Activated naive CD8-positive, alpha-beta T cell treated with anti-CD3 and anti-CD28 coated beads, Interleukin-2, amount 10 ng/mL, durations not matched to agents 7 days and 5 days (primary cell): Measurements from ENCODE around the gene TLR9. TPM values are rescaled to one million over a fixed set of nuclear protein-coding genes. Genes with fewer than 3 reads are reported as not detected.
"Not testable (repeated sequence)": the region's sequence is repeated elsewhere in the genome, so short reads cannot be mapped to it uniquely, and the experiment has no call there.

Experiments
- ATAC-seq: fragments of 150-1000 bp; cut with Tn5 transposase; one replicate; pipeline ENCODE4 v1.10.0; 2021; ENCODE audit warnings: low read depth, moderate library complexity
- POLR2A ChIA-PET: fragments of 350-600 bp; sonication (Branson Sonifier 250); formaldehyde crosslinking; loops from one replicate; lab custom pipeline; 2021; ENCODE audit warnings: antibody characterized with exemption; lab: Charles Lee
- DNase-seq: peaks from one replicate; pipeline ENCODE4 v3.0.0; 2021
- H3K27ac Mint-ChIP-seq: one replicate; pipeline ENCODE4 v1.8.0; 2022; ENCODE audit warnings: mild to moderate bottlenecking, mixed read lengths
- H3K27me3 Mint-ChIP-seq: one replicate; pipeline ENCODE4 v1.8.0; 2022; ENCODE audit warnings: mild to moderate bottlenecking, moderate library complexity, mixed read lengths
- H3K36me3 Mint-ChIP-seq: one replicate; pipeline ENCODE4 v1.8.0; 2021; ENCODE audit warnings: mild to moderate bottlenecking, mixed read lengths
- H3K4me1 Mint-ChIP-seq: one replicate; pipeline ENCODE4 v1.8.0; 2021; ENCODE audit warnings: mixed read lengths
- H3K4me3 Mint-ChIP-seq: one replicate; pipeline ENCODE4 v1.8.0; 2022; ENCODE audit warnings: mild to moderate bottlenecking, moderate library complexity, mixed read lengths
- H3K9me3 Mint-ChIP-seq: one replicate; pipeline ENCODE4 v1.8.0; 2021; ENCODE audit warnings: mixed read lengths
- total RNA-seq, 2 experiments: library from RNA; stranded (reverse); gene quantifications; one replicate each; pipeline ENCODE4 v1.2.3, GENCODE V29; 2021

The TLR9 gene, protein sequence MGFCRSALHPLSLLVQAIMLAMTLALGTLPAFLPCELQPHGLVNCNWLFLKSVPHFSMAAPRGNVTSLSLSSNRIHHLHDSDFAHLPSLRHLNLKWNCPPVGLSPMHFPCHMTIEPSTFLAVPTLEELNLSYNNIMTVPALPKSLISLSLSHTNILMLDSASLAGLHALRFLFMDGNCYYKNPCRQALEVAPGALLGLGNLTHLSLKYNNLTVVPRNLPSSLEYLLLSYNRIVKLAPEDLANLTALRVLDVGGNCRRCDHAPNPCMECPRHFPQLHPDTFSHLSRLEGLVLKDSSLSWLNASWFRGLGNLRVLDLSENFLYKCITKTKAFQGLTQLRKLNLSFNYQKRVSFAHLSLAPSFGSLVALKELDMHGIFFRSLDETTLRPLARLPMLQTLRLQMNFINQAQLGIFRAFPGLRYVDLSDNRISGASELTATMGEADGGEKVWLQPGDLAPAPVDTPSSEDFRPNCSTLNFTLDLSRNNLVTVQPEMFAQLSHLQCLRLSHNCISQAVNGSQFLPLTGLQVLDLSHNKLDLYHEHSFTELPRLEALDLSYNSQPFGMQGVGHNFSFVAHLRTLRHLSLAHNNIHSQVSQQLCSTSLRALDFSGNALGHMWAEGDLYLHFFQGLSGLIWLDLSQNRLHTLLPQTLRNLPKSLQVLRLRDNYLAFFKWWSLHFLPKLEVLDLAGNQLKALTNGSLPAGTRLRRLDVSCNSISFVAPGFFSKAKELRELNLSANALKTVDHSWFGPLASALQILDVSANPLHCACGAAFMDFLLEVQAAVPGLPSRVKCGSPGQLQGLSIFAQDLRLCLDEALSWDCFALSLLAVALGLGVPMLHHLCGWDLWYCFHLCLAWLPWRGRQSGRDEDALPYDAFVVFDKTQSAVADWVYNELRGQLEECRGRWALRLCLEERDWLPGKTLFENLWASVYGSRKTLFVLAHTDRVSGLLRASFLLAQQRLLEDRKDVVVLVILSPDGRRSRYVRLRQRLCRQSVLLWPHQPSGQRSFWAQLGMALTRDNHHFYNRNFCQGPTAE
- 1 to 10 TPM; 1.6 to 2.0 TPM for total RNA-seq

DNA sequence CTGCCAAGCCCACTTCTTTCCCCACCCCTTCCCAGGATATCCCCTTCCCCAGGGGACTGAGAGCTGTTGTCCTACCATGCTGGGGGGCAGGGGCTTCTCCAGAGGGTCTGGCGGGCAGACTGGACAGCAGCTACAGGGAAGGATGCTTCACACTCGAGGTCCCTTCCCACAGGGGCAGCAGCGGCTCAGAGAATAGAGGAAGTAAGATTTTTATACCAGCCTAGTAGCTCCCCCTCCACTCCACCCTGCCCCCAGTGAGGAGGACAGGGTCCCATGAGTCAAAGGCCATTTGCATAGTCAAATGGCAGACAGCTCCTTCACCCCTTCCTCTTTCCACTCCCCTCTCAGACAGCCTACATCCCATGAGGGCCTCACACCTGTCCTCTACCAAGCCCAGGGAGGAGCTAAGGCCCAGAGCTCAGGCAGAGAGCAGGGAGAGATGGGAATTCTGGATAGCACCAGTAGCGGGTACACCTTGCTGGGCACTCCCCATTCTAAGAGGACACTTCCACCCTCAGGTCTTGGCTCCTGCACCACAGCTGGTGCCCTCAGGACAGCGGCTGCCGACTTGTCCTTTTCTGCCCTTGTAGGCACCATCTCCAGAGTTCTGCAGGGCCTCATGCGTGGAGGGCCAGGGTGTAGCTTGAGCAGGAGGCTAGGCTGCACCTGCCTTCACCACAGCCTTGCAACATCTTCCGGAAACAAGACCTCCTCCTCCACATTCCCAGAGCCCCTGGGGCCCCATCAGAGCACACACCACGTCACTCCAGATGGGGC is at the start of gene TLR9:
TSS of gene TLR9 (minus strand) at position 194 of the 777 bp plus-strand sequence. CDS start at position 78, 116 bp downstream.
- peaks cover 51% of the 10 kb centered on the region for H3K4me1 Mint-ChIP-seq
- ATAC-seq (peak; percentile 32), DNase-seq (peak; percentile 48)
- H3K36me3 Mint-ChIP-seq, result peaks cover 17% of the 10 kb centered on the region
- no peaks in the 10 kb centered on the region for H3K9me3 Mint-ChIP-seq
- POLR2A ChIA-PET, result interaction anchor here (0.6 to 9.0 kb wide), 11 partner anchors 9 to 174 kb away, joined by 3 to 128 read pairs (median 5); partner anchors contain the start of genes GLYCTK, TWF2 and WDR82
- peak within 1 kb of the TSS; percentile 85 for H3K4me3 Mint-ChIP-seq
- H3K27me3 Mint-ChIP-seq, result no peaks in the 10 kb centered on the region
- peak within 1 kb of the TSS; percentile 79 for H3K27ac Mint-ChIP-seq

DNA sequence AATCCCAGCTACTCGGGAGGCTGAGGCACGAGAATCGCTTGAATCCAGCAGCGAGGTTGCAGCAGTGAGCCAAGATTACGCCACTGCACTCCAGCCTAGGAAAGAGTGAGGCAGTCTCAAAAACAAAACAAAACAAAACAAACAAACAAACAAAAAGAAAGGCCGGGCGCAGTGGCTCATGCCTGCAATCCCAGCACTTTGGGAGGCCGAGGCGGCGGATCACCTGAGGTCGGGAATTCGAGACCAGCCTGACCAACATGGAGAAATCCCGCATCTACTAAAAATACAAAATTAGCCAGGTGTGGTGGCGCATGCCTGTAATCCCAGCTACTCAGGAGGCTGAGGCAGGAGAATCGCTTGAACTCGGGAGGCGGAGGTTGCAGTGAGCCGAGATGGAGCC is 49.3 kb upstream of the TLR9 start:
- peak; percentile 28 for DNase-seq
- peak overlapping the region; percentile 97 for H3K27ac Mint-ChIP-seq
- peak overlapping the region; percentile 98 for H3K4me3 Mint-ChIP-seq
- H3K4me1 Mint-ChIP-seq, result peaks cover 54% of the 10 kb centered on the region
- POLR2A ChIA-PET, result interaction anchor here (25.1 kb wide), 1 partner anchor 29 kb away, joined by 1053 read pairs; the partner anchor contains the start of genes PPM1M and TWF2
- H3K27me3 Mint-ChIP-seq, H3K9me3 Mint-ChIP-seq, ATAC-seq: not testable (repeated sequence)
- H3K36me3 Mint-ChIP-seq, result peaks cover 52% of the 10 kb centered on the region

DNA sequence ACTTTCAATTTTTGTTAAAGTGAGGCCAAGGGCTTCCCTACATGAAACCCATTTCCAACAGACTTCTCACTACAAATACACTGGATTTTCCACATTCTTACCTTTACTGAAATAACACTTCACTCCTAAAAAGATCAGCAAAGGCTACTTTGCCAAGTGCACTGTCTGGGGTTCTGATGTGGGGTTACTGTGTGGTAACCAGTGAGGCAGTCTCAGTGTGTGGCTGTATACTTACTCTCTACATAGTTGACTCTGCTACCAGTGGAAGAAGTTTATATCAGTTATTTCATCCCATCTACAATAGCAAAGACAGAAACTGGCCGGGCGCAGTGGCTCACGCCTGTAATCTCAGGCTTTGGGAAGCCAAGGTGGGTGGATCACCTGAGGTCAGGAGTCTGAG is 47.4 kb upstream of the TLR9 start:
- Mint-ChIP-seq H3K36me3 (peaks cover 52% of the 10 kb centered on the region), H3K4me1 (peaks cover 55% of the 10 kb centered on the region), H3K4me3 (peak overlapping the region; percentile 98), H3K27me3 (no peaks in the 10 kb centered on the region), H3K27ac (peak overlapping the region; percentile 97), H3K9me3 (no peaks in the 10 kb centered on the region)
- ATAC-seq, result peak; percentile 43
- POLR2A ChIA-PET, result interaction anchor here (0.8 to 25.1 kb wide), 4 partner anchors 9 to 47 kb away, joined by 4 to 1053 read pairs (median 9); partner anchors contain the start of genes GLYCTK, PPM1M, TLR9 and TWF2
- peak; percentile 30 for DNase-seq

DNA sequence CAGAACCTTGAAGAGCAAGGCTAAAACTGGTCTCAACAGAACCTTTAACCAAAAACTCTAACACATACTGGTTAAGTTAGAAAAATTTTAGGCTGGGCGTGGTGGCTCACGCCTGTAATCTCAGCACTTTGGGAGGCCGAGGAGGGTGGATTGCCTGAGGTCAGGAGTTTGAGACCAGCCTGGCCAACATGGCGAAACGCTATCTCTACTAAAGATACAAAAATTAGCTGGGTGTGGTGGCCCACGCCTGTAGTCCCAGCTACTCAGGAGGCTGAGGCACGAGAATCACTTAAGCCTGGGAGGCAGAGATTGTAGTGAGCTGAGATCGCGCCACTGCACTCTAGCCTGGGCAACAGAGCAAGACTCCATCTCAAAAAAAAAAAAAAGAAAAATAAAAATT is 46.7 kb upstream of the TLR9 start:
- H3K4me3 Mint-ChIP-seq, result peak overlapping the region; percentile 79
- peaks cover 60% of the 10 kb centered on the region for H3K4me1 Mint-ChIP-seq
- not testable (repeated sequence) for H3K27me3 Mint-ChIP-seq, H3K9me3 Mint-ChIP-seq, ATAC-seq
- POLR2A ChIA-PET, result interaction anchor here (0.7 to 25.1 kb wide), 5 partner anchors 10 to 1935 kb away, joined by 4 to 1053 read pairs (median 7); partner anchors contain the start of genes GLYCTK, PPM1M, TLR9 and TWF2
- H3K27ac Mint-ChIP-seq, result peak overlapping the region; percentile 86
- peak; percentile 26 for DNase-seq
- peaks cover 53% of the 10 kb centered on the region for H3K36me3 Mint-ChIP-seq

- POLR2A ChIA-PET, result interaction anchor here (2.6 to 25.1 kb wide), 3 partner anchors 8 to 25 kb away, joined by 11 to 1053 read pairs (median 24); partner anchors contain the start of genes PPM1M, TWF2 and WDR82
- H3K4me3 Mint-ChIP-seq, result peak overlapping the region; percentile 79
- no peaks in the 10 kb centered on the region for H3K27me3 Mint-ChIP-seq
- peaks cover 53% of the 10 kb centered on the region for H3K36me3 Mint-ChIP-seq
- peaks cover 60% of the 10 kb centered on the region for H3K4me1 Mint-ChIP-seq
- peak overlapping the region; percentile 86 for H3K27ac Mint-ChIP-seq
- no peaks in the 10 kb centered on the region for H3K9me3 Mint-ChIP-seq
- peak; percentile 29 for DNase-seq
- ATAC-seq, result no peak
Observed at GRCh38 chr3:52270252-52270754, 44.9 kb upstream of the TLR9 start.

DNA sequence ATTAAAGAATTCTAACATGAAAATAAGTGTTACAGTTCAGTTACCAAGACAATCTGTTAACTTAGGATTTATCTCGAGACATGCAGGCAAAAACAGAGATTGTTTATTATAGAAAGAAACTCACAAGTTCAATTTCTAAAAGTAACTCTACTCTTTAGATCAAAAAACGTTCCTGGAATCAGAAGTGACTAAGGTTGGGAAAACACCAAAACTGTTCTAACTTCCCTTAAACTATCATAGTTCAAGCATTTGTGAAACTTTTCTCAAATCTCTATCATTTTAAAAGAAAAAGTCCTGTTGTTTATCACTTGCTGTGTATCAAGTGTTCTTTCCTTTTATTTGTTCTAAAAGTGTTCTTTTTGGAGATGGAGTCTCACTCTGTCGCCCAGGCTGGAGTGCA is 44.3 kb upstream of the TLR9 start:
- POLR2A ChIA-PET, result interaction anchor here (4.0 to 25.1 kb wide), 2 partner anchors 8 to 24 kb away, joined by 24 to 1053 read pairs; partner anchors contain the start of genes PPM1M, TWF2 and WDR82
- no peaks in the 10 kb centered on the region for H3K27me3 Mint-ChIP-seq
- H3K36me3 Mint-ChIP-seq, result peaks cover 51% of the 10 kb centered on the region
- H3K27ac Mint-ChIP-seq, result peak overlapping the region; percentile 86
- peaks cover 58% of the 10 kb centered on the region for H3K4me1 Mint-ChIP-seq
- DNase-seq (no peak), ATAC-seq (no peak)
- no peaks in the 10 kb centered on the region for H3K9me3 Mint-ChIP-seq
- peak overlapping the region; percentile 79 for H3K4me3 Mint-ChIP-seq

- ATAC-seq (no peak), DNase-seq (peak; percentile 30)
- H3K27ac Mint-ChIP-seq, result peak overlapping the region; percentile 39
- peak overlapping the region; percentile 26 for H3K4me3 Mint-ChIP-seq
- POLR2A ChIA-PET, result interaction anchor here (4.0 to 25.1 kb wide), 2 partner anchors 10 to 22 kb away, joined by 24 to 1053 read pairs; partner anchors contain the start of genes PPM1M, TWF2 and WDR82
- no peaks in the 10 kb centered on the region for H3K27me3 Mint-ChIP-seq
- peaks cover 49% of the 10 kb centered on the region for H3K36me3 Mint-ChIP-seq
- H3K9me3 Mint-ChIP-seq, result no peaks in the 10 kb centered on the region
- H3K4me1 Mint-ChIP-seq, result peaks cover 55% of the 10 kb centered on the region
Observed at GRCh38 chr3:52268036-52268435, 42.6 kb upstream of the TLR9 start.

GRCh38 chr3:52265387-52265786 is 39.9 kb upstream of the TLR9 start:
- Mint-ChIP-seq H3K36me3 (peaks cover 59% of the 10 kb centered on the region), H3K27ac (no peak overlapping the region), H3K4me1 (peaks cover 52% of the 10 kb centered on the region), H3K4me3 (no peak overlapping the region), H3K9me3 (no peaks in the 10 kb centered on the region), H3K27me3 (no peaks in the 10 kb centered on the region)
- ATAC-seq (no peak), DNase-seq (no peak)
- POLR2A ChIA-PET, result interaction anchor here (25.1 kb wide), 1 partner anchor 20 kb away, joined by 1053 read pairs; the partner anchor contains the start of genes PPM1M and TWF2

DNA sequence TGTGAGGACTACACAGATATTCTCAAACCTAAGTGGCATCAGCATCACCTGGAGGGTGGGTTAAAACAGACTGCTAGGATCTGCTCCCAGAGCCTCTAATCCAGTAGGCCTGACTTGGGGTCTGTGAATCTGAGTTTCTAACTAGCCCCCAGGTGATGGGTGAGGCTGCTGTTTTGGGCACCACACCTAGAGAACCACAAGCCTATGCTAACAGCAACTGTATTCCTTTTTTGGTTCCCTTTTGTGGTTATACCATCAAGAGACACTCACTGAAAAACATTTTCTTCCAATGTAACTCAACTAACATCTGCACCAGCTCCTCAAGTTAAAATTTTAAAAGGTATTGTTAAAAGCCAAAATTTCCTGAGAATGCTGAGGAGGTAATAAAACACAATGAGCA is 37.0 kb upstream of the TLR9 start:
- Mint-ChIP-seq H3K4me1 (peaks cover 56% of the 10 kb centered on the region), H3K27ac (peak overlapping the region; percentile 26), H3K27me3 (no peaks in the 10 kb centered on the region), H3K36me3 (peaks cover 70% of the 10 kb centered on the region), H3K4me3 (no peak overlapping the region), H3K9me3 (no peaks in the 10 kb centered on the region)
- ATAC-seq (no peak), DNase-seq (no peak)
- POLR2A ChIA-PET, result no interaction called here

GRCh38 chr3:52259448-52259847 is 34.0 kb upstream of the TLR9 start:
- no peak for DNase-seq
- Mint-ChIP-seq H3K4me1 (peaks cover 75% of the 10 kb centered on the region), H3K27me3 (no peaks in the 10 kb centered on the region), H3K9me3 (no peaks in the 10 kb centered on the region), H3K36me3 (peaks cover 78% of the 10 kb centered on the region), H3K27ac (no peak overlapping the region), H3K4me3 (no peak overlapping the region)
- ATAC-seq, result no peak
- POLR2A ChIA-PET, result interaction anchor here (1.9 to 30.7 kb wide), 2 partner anchors 18 to 19 kb away, joined by 7 to 1053 read pairs; partner anchors contain the start of genes GLYCTK and WDR82

DNA sequence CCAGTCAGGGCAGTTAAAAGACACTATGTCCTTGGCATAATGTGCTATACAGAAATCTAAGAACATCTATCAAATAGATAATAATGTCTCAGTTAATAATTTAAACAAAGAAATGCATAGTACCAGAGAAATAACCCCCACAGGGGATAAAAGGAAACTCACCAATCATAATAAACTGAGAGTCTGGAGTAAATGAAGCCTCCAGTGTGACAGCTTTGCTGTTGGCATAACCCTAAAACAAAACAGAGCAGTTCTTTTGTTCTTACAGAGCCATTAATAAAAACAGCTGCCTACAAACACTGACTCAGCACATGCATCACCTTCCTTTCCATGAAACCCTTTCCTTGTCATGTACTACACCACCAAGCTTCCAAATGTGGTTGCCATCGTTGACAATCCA is 33.6 kb upstream of the TLR9 start:
- H3K36me3 Mint-ChIP-seq, result peaks cover 77% of the 10 kb centered on the region
- H3K4me3 Mint-ChIP-seq, result no peak overlapping the region
- ATAC-seq (no peak), DNase-seq (no peak)
- H3K9me3 Mint-ChIP-seq, result no peaks in the 10 kb centered on the region
- POLR2A ChIA-PET, result interaction anchor here (1.9 to 30.7 kb wide), 2 partner anchors 19 kb away, joined by 7 to 1053 read pairs; partner anchors contain the start of genes GLYCTK and WDR82
- H3K4me1 Mint-ChIP-seq, result peaks cover 75% of the 10 kb centered on the region
- peak overlapping the region; percentile 2 for H3K27ac Mint-ChIP-seq
- no peaks in the 10 kb centered on the region for H3K27me3 Mint-ChIP-seq
